Middle frontal gyrus (tissue), 1 donor: ENCODE measurements around the gene MTCH1.

Experiments used
- DNase-seq: peaks from one replicate; pipeline ENCODE4 v3.0.0-alpha.2; 2015; ENCODE audit warnings: low spot score; ENCODE audit errors: extremely low spot score

MTCH1 gene, protein sequence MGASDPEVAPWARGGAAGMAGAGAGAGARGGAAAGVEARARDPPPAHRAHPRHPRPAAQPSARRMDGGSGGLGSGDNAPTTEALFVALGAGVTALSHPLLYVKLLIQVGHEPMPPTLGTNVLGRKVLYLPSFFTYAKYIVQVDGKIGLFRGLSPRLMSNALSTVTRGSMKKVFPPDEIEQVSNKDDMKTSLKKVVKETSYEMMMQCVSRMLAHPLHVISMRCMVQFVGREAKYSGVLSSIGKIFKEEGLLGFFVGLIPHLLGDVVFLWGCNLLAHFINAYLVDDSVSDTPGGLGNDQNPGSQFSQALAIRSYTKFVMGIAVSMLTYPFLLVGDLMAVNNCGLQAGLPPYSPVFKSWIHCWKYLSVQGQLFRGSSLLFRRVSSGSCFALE

DNA sequence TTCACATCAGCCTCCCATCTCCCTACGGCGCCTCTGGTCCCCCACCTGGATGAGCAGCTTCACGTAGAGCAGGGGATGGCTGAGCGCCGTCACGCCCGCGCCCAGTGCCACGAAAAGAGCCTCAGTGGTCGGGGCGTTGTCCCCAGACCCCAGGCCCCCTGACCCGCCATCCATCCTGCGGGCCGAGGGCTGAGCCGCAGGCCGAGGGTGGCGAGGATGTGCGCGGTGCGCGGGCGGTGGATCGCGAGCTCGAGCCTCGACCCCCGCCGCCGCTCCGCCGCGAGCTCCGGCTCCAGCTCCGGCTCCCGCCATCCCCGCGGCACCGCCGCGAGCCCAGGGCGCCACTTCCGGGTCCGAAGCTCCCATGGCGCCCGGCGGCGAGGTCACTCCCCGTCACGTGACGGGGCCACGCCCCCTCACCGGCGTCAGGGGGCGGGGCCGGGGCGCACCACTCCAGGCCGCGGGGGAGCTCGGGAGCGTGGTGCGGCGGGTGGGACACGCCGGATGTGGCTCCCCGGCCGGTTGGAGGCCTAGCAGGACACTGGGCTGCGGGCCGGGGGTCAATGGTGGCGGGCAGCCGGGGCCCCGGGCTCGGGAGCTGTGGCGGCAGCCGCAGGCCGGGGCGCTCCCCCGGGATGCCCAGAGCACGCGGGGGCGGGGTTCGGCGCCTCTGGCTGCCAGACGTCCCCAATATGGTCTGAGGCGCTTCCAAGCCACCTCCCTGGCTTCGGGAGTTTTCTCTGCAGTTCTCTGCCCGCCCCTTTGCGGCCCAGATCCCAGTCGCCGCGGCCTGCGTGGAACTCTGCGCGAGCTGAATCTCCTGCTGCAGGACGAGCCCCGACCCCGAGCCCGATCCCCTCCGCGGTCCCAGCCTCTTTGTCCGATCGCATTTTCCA, at the start of gene MTCH1:
Gene MTCH1 (minus strand): TSS at position 389 of the 896 bp plus-strand sequence. CDS start 23 bp downstream, at position 366.
- peak; percentile 85 for DNase-seq

DNA sequence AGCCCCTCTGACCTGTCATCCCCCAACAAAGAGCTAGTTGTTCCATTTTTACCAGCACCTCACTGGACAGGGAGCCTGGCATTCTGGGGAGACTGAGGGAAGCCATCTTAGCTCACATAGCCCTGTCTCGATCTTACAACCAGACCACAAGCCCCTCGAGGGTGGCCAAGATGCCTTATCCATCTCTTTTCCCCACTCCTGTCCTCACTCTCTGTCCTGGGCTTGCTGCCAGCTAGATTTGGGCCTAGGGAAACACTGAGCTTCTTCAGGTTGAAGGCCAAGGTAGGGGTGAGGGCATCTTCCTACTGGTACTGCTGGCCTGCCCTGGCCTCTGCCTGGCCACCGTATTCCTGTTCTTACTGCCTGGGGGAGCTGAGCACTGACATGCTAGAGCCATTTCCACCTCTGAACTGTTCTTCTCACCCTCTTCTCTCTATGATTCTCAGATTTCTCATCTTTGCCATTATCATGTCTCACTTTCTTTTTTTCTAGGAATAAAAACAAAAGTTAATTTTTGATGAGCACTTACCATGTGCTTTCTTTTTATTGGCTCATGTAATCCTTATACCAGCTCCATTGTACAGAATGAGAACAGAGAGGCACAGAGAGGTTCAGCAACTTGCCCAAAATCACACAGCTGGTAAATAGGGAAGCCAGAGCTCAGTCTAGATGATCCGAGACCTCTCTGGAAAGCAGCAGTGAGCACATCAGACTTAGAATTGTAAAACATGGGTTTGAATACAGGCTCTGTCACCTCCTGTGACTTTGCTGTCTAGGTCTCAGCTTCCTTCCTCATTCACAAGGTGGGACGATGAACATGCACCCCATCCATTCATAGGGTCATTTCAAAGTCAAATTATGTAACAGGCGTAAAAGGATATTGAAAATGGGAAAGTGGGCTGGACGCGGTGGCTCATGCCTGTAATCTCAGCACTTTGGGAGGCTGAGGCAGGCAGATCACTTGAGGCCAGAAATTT, 48.1 kb upstream of the MTCH1 start:
- DNase-seq = no peak

DNA sequence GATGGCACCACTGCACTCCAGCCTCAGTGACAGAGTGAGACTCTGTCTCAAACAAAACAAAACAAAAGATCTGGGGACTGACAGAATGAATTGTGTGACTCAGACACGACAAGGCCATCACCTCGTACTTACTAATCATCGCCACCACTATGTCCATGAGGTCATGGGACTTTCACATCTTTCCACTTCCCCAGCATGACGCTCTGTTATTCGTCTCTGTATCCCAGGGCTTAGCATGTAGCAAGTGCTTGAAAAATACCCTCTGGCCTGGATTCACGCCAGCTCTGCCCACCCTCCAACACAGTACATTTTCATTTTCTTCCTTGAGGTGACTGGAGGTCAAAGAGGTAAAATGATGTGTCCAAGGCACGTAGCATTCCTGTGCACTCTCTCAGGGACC, 47.3 kb upstream of the MTCH1 start:
- DNase-seq = no peak

DNA sequence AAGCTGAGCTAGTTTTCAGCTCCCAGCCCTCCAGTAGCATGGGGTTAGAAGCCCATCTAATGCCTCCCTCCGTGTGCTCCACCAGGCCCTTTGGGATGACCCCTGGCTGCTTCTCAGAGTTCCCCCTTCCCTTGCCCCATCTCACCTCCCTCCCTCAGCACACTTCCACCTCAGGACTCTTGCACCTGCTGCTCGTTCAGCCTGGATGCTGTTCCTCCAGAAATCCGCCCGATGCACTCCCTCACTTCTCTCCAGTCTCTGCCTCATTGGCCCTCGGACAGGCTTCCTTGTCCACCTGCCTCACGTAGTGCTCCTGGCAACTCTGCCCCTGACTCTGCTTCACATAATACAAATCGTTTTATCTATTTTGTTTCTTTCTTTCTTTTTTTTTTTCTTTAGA, 46.2 kb upstream of the MTCH1 start:
- DNase-seq = no peak

DNA sequence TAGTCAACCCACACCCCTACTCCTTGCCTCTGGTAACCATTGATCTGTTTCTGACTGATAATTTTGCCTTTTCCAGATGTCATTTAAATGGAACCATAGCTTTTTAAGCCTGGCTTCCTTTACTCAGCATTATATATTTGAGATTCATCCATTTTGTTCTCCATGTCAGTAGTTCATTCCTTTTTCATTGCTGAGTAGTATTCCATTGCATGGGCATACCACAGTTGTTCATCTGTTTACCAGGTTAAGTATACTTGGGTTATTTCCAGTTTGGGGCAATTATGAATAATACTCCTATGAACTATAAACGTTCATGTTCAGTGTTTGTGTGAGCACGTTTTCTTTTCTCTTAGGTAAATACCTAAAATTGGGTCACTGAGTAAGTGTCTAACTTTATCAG, 44.6 kb upstream of the MTCH1 start:
- no peak for DNase-seq

DNA sequence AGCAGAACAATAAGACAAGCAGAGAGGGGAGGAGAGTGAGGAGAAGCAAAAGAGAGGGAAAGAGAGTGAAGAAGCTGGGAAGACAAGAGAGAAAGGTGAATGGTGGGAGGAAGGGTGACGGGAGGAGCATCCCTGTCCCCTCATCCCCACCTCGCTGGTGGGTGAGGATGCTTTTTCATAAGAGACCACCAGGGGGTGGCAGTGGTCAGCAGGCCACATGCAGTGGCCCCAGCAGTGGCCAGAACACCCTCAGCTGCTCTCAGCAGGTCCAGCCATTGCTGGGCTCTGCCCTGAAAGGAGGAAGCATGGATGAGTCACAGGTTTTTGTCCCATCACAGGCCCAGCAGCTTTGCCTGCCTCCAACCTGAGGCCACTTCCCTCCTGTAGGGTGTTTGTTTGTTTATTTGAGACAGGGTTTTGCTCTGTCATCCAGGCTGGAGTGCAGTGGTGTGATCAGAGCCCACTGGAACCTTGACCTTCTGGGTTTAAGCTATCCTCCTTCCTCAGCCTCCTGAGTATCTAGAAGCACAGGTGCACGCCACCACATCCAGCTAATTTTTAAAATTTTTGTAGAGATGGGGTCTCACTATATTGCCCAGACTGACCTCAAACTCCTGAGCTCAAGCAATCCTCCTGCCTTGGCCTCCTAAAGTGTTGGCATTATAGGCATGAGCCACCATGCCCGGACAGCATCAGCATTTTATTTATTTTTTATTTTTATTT, 43.4 kb upstream of the MTCH1 start:
- DNase-seq = no peak

DNA sequence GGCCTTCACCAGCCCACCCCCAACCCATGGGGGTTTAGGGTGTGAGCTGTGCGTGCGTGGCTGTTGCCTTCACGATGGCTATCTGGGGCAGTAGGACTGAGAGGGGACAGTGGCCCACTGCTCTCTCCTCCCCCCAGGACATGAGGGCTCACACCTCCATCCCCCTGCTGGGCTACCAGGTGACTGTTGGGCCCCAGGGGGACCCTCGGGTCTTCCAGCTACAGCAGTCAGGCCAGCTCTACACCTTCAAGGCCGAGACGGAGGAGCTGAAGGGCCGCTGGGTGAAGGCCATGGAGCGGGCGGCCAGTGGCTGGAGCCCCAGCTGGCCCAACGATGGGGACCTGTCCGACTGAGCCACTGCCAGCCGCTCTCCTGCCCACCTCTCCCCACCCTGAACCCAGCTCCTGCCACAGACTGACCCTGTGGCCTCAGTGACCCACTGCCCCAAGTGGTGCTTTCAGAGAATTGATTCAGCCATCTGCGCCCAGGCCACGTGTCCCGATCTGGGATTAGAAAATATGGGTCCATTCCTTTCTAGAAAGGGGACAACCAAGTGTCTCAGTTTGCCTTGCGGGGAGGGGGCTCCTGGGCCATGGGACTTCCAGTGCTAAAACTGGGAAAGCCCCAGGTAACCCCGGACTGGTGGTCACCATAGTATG, 41.9 kb upstream of the MTCH1 start:
- no peak for DNase-seq

DNA sequence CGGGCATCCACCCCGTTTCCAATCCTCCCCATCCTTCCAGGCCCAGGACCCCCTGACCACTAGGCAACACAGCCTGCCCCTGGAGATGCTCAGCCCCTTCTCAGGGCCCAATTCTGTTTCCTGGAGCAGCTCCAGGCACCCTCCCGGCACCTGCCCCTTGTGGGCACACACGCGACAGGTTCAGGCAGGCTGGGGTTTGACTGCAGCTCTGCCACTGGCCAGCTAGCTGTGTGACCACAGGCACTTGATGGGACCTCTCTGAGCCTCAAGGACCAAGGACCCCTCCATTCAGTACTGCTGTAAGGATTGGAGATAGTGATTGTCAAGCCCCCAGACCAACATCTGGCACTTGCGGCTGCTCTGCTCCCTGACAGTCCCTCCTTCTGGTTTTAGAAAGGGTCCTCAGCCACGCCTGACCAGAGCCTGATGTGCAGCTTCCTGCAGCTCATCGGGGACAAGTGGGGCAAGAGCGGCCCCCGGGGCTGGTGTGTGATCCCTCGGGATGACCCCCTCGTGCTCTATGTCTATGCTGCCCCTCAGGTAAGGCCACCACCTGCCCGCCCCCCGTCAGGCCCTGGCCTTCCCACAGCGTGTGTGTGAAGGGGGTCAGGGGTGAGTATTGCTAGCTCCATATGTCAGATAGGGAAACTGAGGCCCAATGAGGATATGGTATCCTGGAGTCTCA, 41.2 kb upstream of the MTCH1 start:
- DNase-seq = no peak

DNA sequence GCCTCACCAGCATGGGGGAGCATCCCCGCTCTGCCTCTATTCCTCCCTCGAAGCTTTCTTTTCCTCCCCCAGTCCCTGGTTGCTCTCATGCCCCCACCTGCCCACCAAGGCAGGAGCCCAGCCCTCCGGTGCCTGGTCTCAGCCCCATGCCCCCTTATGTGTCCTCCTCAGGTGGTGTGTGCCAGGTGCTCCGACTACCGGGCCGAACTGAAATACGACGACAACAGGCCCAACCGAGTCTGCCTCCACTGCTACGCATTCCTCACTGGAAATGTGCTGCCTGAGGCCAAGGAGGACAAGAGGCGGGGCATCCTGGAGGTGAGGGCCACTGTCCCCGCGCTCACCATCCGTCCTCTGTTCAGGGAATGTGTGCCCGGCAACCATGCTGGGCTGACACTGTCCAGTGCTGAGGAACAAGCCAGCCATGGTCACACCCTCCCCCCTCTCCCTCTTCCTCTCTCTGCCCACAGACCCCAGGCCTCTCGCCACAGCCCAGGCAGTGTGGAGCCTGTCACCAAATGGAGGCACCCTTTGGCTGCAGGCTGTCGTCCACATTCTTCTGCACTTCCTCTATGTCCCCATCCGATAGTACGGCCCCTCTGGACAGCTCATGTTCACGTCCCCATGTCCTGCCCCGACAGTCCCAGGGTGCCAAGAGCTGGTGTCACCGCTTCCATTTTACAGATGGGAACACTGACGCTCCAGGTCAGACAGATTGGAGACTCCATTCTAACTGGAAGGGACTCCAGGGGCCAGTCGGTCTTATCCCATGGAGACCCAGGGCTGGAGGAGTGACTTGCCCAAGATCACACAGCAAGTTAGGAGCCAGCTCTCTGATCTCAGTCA, 39.8 kb upstream of the MTCH1 start:
- DNase-seq = no peak

DNA sequence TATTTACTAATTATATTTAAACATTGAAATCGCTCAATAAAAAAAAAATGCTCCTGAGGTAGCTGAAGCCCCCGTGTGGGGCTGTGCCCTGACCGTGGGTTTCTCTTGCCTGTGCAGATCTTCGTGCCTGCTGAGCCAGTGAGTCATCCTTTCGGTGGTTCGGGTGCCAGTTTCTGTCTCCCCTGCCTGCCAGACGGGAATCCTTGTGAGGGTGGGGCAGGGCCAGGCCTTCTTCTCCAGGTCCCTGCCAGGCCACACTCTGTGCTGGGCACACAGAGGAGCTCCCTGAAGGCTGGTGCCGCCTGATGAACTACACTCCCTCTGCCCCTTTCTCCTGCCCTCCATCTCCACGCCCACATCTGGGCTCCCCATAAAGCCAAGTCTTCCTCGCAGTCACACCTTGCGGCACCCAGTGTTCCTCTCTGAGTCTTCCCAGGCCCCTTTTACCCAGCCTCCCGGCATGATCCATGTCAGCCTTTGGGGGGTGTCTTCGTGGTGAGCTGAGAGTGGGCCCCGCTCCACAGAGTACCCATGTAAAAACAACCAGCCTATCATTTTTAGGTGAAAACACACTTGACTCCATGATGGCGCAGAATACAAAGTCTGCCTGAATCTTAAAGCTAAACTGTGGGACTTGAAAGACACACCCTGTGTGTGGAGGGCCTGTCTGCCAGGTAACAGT, 38.8 kb upstream of the MTCH1 start:
- no peak for DNase-seq

DNA sequence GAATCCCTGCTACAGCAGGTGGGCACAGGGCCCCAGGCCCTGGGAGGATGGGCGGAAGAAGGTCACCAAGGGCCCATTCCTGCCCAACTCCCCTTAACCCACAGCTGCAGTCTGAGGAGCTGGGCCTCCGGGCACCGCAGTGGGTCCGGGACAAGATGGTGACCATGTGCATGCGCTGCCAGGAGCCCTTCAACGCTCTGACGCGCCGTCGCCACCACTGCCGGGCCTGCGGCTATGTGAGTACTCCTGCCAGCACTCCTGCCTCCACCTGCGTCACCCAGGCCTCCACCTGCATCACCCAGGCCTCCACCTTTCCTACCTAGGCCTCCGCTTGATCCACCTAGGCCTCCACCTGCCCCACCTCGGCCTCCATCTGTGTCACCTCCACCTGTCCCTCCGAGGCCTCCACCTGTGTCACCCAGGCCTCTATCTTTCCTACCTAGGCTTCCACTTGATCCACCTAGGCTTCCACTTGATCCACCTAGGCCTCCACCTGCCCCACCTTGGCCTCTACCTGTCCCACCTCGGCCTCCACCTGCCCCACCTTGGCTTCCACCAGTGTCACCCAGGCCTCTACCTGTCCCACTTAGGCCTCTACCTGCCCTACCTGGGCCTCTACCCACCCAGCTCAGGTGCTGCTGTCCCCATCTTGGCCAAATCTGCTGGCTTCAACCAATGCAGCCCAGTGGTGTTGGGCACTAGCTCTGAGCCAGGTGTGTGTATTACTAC, 36.3 kb upstream of the MTCH1 start:
- no peak for DNase-seq

DNA sequence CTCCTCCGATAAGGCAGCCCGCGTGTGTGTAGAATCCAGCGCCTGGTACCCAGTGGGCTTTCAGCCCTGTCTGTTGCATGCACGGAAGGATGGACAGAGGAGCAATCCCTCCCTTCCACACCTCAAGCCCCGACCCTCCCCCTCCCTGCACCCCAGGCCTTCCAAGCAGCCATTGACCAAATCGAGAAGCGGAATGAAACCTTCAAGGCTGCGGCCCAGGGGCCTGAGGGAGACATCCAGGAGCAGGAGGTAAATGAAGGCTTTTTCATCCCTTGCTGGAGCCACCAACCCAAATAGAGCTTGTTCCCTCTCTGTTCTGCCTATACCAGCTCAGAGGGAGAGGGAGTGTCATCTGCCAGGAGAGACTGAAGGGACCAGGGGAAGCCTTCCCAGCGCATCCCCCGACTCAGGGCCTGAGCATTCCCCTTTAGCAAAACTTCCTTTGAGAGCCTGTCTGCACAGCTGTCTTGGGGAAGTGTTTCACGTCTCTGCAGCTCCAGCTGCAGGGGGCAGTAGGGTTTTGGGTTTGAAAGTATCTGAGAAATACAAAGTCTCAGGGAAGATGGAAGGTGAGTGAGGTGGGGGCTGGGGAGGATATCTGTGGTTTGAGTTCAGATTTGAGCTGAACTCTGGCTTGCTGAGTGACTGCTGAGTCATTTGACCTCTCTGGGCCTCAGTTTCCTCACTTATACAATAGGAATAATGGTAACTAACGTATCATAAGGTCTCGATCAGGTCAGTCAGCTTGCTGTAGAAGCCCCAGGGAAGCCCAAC, 35.5 kb upstream of the MTCH1 start:
- no peak for DNase-seq

DNA sequence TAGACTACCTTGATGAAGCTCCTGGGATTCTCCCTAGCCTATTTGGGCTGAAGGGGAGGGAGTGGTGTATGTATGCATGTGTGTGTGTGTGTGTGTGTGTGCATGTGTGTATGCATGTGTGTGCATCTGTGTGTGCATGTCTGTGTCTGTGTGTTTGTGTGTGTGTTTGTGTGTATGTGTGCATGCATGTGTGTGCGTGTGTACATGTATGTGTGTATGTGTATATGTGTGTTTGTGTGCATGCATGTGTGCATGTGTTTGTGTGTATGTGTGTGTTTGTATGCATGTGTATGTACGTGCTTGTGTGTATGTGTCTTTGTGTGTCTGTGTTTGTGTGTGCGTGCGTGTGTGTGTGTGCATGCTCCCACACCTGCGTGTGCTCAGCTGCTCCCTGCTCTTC, 34.8 kb upstream of the MTCH1 start:
- DNase-seq = no peak

DNA sequence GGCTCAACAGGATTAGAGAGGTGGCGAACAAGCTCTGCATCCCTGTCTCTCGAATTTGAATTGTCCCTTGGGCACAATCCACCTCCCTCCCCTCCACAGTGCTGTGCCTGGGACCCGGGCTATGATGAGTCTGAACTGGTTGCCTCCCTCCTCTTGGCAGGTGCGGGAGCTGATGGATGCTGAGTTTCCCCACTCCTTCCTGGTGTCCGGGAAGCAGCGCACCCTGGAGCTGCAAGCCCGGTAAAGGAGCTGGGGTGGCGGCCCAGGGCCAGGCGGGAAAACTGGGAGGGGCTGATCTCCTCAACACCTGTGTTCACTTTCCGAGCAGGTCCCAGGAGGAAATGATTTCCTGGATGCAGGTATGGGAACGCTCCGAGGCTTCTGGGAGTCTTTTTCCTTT, 34.4 kb upstream of the MTCH1 start:
- DNase-seq = no peak

DNA sequence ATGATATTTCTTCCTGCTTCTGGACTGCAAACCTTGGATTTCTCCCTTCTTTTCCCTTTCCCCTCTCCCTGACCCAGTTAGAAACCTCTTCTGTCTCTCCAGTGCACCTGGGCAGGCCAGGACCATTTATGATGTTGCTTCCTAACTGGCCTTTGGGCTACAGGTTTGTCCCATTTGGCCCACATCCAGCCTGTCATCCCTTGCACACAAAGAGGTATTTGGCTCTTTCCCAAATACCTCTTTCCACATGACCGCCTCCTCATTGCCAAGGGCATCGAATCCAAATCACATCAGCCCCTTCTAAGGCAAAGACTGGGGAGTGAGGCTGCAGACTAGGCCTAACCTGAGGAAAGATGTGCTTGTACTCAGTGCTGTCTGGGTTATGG, 33.1 kb upstream of the MTCH1 start:
- DNase-seq = no peak

DNA sequence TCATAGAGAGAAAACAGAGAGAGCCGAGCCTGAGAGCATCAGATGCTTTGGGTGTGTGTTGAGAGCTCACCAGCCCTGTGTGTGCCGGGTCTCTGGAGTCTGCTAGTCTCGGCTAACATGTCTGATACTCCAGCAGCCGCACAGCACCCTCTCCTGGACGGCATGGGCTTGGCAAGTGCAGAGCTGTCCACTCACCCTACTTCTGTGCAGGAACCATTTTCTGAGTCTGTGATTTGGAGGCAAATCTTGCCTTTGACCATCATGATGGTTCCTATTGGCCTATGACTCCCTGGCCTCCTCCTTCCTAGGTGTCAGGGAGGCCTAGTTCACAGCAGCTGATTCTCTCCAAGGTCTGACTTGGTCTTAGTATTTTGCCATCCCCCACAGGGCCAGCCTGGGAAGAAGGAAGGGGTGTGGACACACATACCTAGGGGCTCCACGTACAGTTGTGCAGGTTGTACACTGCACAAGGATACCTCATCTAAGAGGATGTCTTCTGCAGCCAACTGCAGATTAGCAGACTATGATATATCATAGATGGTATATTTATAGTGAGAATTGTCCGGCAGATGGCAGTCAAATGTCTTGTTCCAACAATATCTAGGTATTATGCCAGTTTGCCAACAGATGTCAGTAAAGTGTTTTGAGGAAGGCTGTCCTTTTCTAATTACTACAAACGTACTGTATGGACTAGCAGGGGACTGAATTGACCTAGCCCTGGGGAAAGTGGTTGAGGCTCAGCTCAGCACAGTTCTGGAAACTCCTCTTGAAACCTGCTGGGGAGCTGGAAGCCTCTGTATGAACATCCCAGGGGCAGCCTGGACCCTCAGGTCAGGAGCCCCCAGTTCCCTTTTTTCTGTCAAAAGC, 32.4 kb upstream of the MTCH1 start:
- DNase-seq = peak; percentile 87
